IMR-90 (cell line): ENCODE measurements around the gene KCNH6. TPM values are rescaled to one million over a fixed set of nuclear protein-coding genes. Genes with fewer than 3 reads are reported as not detected.

Experiments
- ATAC-seq: fragments of 200-7000 bp; cut with Tn5 transposase; 2 replicates; pipeline ENCODE4 v1.9.1; 2020; ENCODE audit warnings: low read depth, mild to moderate bottlenecking, moderate library complexity
- BruUV-seq: library from RNA; stranded (reverse); fragments of 400-500 nt; replicated peaks from 2 replicates; lab custom pipeline; 2021; lab: Mats Ljungman, UMichigan
- CTCF ChIA-PET: fragments of 300-600 bp; formaldehyde crosslinking; extraction: SDS; loops from one replicate; lab custom pipeline; 2021; ENCODE audit warnings: antibody characterized with exemption; lab: Yijun Ruan, JAX
- POLR2A ChIA-PET: fragments of 300-600 bp; sonication (Branson Sonifier 250); formaldehyde crosslinking; loops from one replicate; lab custom pipeline; 2022; ENCODE audit warnings: antibody characterized with exemption; ENCODE audit not compliant: unreplicated experiment; lab: Charles Lee
- DNase-seq: peaks from one replicate; pipeline ENCODE4 v3.0.0; 2013
- H2AFZ ChIP-seq: replicated peaks from 2 replicates; pipeline ENCODE3; 2013; ENCODE audit warnings: low read length, mild to moderate bottlenecking; ENCODE audit not compliant: poor library complexity
- H2AK5ac ChIP-seq: 2 replicates; pipeline ENCODE4 v1.6.1; 2013; ENCODE audit warnings: low read depth, low read length, inconsistent platforms
- H2AK9ac ChIP-seq: replicated peaks from 2 replicates; pipeline ENCODE3; 2013; ENCODE audit warnings: mild to moderate bottlenecking, low read depth, low read length, moderate library complexity; ENCODE audit not compliant: poor library complexity
- H2BK120ac ChIP-seq: 2 replicates; pipeline ENCODE4 v1.6.1; 2013; ENCODE audit warnings: low read depth, low read length, inconsistent platforms
- H2BK15ac ChIP-seq: 3 replicates; pipeline ENCODE4 v1.6.1; 2013; ENCODE audit warnings: low read depth, low read length, inconsistent platforms
- H2BK20ac ChIP-seq: 2 replicates; pipeline ENCODE4 v1.6.1; 2013; ENCODE audit warnings: low read depth, mild to moderate bottlenecking, inconsistent platforms, low read length, moderate library complexity
- H2BK5ac ChIP-seq: 2 replicates; pipeline ENCODE4 v1.6.1; 2013; ENCODE audit warnings: mild to moderate bottlenecking, low read depth, low read length, inconsistent platforms; ENCODE audit not compliant: poor library complexity, severe bottlenecking
- H3K14ac ChIP-seq: replicated peaks from 2 replicates; pipeline ENCODE4 v1.6.1; 2013; ENCODE audit warnings: low read depth, low read length, inconsistent platforms
- H3K18ac ChIP-seq: 2 replicates; pipeline ENCODE4 v1.6.1; 2013; ENCODE audit warnings: low read depth, low read length, control low read depth
- H3K23ac ChIP-seq: 2 replicates; pipeline ENCODE4 v1.6.1; 2013; ENCODE audit warnings: low read depth, low read length, inconsistent platforms
- H3K27ac ChIP-seq: 2 replicates; pipeline ENCODE4 v1.5.1; 2013; ENCODE audit warnings: mild to moderate bottlenecking, control low read depth, low read length; ENCODE audit not compliant: insufficient read depth
- H3K27me3 ChIP-seq: 2 replicates; pipeline ENCODE4 v1.6.1; 2013; ENCODE audit warnings: low read length; ENCODE audit not compliant: control insufficient read depth, insufficient read depth
- H3K36me3 ChIP-seq: 2 replicates; pipeline ENCODE4 v1.6.1; 2013; ENCODE audit warnings: low read length, mixed read lengths; ENCODE audit not compliant: control insufficient read depth, insufficient read depth
- H3K4ac ChIP-seq: 2 replicates; pipeline ENCODE4 v1.6.1; 2013; ENCODE audit warnings: low read depth, low read length, inconsistent platforms
- H3K4me1 ChIP-seq: 2 replicates; pipeline ENCODE4 v1.6.1; 2013; ENCODE audit warnings: low read length, mixed read lengths; ENCODE audit not compliant: control insufficient read depth, insufficient read depth
- H3K4me2 ChIP-seq: 2 replicates; pipeline ENCODE4 v1.6.1; 2013; ENCODE audit warnings: low read depth, mild to moderate bottlenecking, control low read depth, low read length, moderate library complexity
- H3K4me3 ChIP-seq: 2 replicates; pipeline ENCODE4 v1.5.1; 2013; ENCODE audit warnings: low read depth, mild to moderate bottlenecking, control low read depth, low read length, moderate library complexity; ENCODE audit not compliant: insufficient read depth
- H3K56ac ChIP-seq: 2 replicates; pipeline ENCODE4 v1.6.1; 2013; ENCODE audit warnings: low read length, inconsistent platforms; ENCODE audit not compliant: insufficient read depth; ENCODE audit errors: extremely low read depth
- H3K79me1 ChIP-seq, 2 experiments: 2 replicates each; pipeline ENCODE4 v1.6.1; 2013; ENCODE audit warnings: low read length in 2 of 2, inconsistent platforms in 1 of 2, low read depth in 1 of 2
- H3K9ac ChIP-seq: 2 replicates; pipeline ENCODE4 v1.6.1; 2013; ENCODE audit warnings: low read depth, low read length, control low read depth
- H3K9me1 ChIP-seq: 2 replicates; pipeline ENCODE4 v1.6.1; 2013; ENCODE audit warnings: low read length, inconsistent platforms; ENCODE audit not compliant: insufficient read depth
- H3K9me3 ChIP-seq: 2 replicates; pipeline ENCODE4 v1.6.1; 2013; ENCODE audit warnings: low read length; ENCODE audit not compliant: control insufficient read depth, insufficient read depth
- H4K20me1 ChIP-seq: 2 replicates; pipeline ENCODE4 v1.6.1; 2013; ENCODE audit warnings: low read length, inconsistent platforms; ENCODE audit not compliant: insufficient read depth
- H4K5ac ChIP-seq: 2 replicates; pipeline ENCODE4 v1.6.1; 2013; ENCODE audit warnings: mild to moderate bottlenecking, low read depth, low read length, control low read depth
- H4K8ac ChIP-seq, 2 experiments: 2 replicates each; pipeline ENCODE4 v1.6.1; 2013; ENCODE audit warnings: low read depth in 2 of 2, low read length in 2 of 2, control low read depth in 1 of 2, inconsistent platforms in 1 of 2
- H4K91ac ChIP-seq: 2 replicates; pipeline ENCODE4 v1.6.1; 2013; ENCODE audit warnings: low read depth, low read length, inconsistent platforms; ENCODE audit not compliant: insufficient read depth
- CEBPB ChIP-seq: IDR thresholded peaks from 2 replicates; pipeline ENCODE4 v1.6.1; 2012; ENCODE audit warnings: low read depth, low read length, improper control_type of control experiment
- FOS ChIP-seq: fragments of 150-350 bp; IDR thresholded peaks from 2 replicates; pipeline ENCODE4 v1.6.1; 2016; ENCODE audit warnings: low read depth, low read length
- WGBS, 2 experiments: methylation state at CpG; one replicate each; pipeline versions ENCODE4 v1.1.5 to v1.1.7; 2013; ENCODE audit warnings: missing lambda C conversion rate in 2 of 2; ENCODE audit not compliant: insufficient read length in 1 of 2; ENCODE audit errors: extremely low coverage in 2 of 2; 5-methylcytosine and 5-hydroxymethylcytosine counted together
- dilution Hi-C: fragments of 300-500 bp; cut with HindIII; formaldehyde crosslinking; loops from one replicate; pipeline ENCODE4 v1.14.3; 2018; ENCODE audit warnings: low sequenced_read_pairs; ENCODE audit not compliant: unreplicated experiment
- in situ Hi-C: fragments of 300-500 bp; cut with MboI; formaldehyde crosslinking; loops from 3 replicates; pipeline ENCODE4 v1.14.3; 2019; ENCODE audit warnings: low sequenced_read_pairs, inconsistent platforms, mixed read lengths
- intact Hi-C: fragments of 100-400 bp; cut with micrococcal nuclease; formaldehyde crosslinking; loops from 2 replicates; pipeline ENCODE4 v1.10.0; 2022
- polyA plus RNA-seq, 3 experiments: library from polyadenylated mRNA; depleted of rRNA; stranded (reverse); fragments of >200 nt; gene quantifications; 2 replicates each; pipeline ENCODE4 v1.2.3, GENCODE V29; 2012; ENCODE audit warnings: low replicate concordance in 1 of 3
- total RNA-seq: library from RNA; depleted of rRNA; stranded (reverse); fragments of >200 nt; gene quantifications from 2 replicates; pipeline ENCODE4 v1.2.3, GENCODE V29; 2012
- TF ChIP-seq, protein P1 (sequence below): conservative IDR thresholded peaks from 2 replicates; pipeline ENCODE4 v1.5.1; 2012; ENCODE audit warnings: mild to moderate bottlenecking, low read depth, low read length, improper control_type of control experiment

The KCNH6 gene
- total and polyA plus RNA-seq, 2 of the 4 experiments (the other 2 are of a cell fraction), result 0.17 to 0.18 TPM

DNA sequence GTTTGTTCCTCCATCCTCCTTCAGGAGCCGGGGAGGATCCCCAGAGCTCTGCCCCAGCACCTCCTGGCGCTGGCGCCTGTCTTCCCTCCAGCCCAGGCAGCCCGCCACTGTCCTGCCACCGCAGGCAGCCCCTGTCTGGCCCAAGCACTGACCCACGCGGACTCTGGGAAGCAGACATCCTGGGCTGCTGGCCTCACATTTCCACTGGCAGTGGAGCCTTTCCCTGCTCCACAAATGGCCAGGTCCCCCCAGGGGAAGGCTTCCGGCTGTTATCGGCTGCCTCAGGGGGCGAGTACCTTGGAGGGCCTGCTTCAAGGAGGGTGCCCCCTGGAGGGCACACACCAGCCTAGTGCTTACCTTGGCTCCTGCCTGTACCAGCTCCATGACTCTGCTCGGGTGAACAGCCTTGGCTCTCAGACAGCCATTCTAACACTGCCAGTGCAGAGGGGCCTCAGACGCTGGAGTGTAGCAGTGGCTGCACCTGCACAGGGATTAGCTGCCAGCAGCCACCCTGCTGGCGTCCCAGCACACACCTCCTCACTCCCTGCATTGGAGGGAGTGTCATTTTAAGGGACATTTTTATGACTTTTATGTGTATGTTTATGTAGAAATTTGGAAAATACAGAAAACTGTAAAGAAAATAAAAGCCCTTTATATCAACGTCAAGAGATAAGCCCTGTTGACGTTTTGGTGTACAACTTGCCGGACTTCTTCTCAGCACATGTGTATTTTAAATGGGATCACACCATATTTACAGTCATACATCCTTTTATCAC, 25.3 kb upstream of the KCNH6 start:
- H3K18ac ChIP-seq, result peak overlapping the region; percentile 49
- H3K27me3 ChIP-seq, result no peaks in the 10 kb centered on the region
- peak; percentile 13 for DNase-seq
- H2AK5ac ChIP-seq, result peak overlapping the region; percentile 97
- no peaks in the 10 kb centered on the region for H3K9me3 ChIP-seq
- in situ Hi-C loops (no loop called here), intact Hi-C loops (no loop called here), dilution Hi-C loops (no loop called here)
- H4K5ac ChIP-seq, result peak overlapping the region; percentile 55; the same call in 1 of the 2 replicates
- H3K9ac ChIP-seq, result 0 out of 2 replicates have a peak overlapping the region, but pooled peaks have one; percentile 1
- H4K20me1 ChIP-seq, result no peaks in the 10 kb centered on the region
- H2BK20ac ChIP-seq, result peak overlapping the region; percentile 97
- H3K9me1 ChIP-seq, result peaks cover 24% of the 10 kb centered on the region
- CTCF ChIA-PET, result no interaction called here
- peak overlapping the region; percentile 91 for H4K91ac ChIP-seq
- ATAC-seq, result no peak; the same call in 1 of the 2 replicates
- peak overlapping the region; percentile 83; the same call in 1 of the 2 replicates for H3K23ac ChIP-seq
- H3K36me3 ChIP-seq, result no peaks in the 10 kb centered on the region
- H3K4me1 ChIP-seq, result peaks cover 27% of the 10 kb centered on the region
- peak overlapping the region; percentile 79 for H3K27ac ChIP-seq
- no peak for TF ChIP-seq FOS
- TF ChIP-seq CEBPB, result no peak
- TF ChIP-seq, protein P1, sequence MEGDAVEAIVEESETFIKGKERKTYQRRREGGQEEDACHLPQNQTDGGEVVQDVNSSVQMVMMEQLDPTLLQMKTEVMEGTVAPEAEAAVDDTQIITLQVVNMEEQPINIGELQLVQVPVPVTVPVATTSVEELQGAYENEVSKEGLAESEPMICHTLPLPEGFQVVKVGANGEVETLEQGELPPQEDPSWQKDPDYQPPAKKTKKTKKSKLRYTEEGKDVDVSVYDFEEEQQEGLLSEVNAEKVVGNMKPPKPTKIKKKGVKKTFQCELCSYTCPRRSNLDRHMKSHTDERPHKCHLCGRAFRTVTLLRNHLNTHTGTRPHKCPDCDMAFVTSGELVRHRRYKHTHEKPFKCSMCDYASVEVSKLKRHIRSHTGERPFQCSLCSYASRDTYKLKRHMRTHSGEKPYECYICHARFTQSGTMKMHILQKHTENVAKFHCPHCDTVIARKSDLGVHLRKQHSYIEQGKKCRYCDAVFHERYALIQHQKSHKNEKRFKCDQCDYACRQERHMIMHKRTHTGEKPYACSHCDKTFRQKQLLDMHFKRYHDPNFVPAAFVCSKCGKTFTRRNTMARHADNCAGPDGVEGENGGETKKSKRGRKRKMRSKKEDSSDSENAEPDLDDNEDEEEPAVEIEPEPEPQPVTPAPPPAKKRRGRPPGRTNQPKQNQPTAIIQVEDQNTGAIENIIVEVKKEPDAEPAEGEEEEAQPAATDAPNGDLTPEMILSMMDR, result peak; percentile 26
- peak overlapping the region; percentile 66 for H2AK9ac ChIP-seq
- H3K4me3 ChIP-seq, result no peak overlapping the region
- peak overlapping the region; percentile 80 for H3K14ac ChIP-seq
- no TSS peak for BruUV-seq
- H2BK15ac ChIP-seq, result peak overlapping the region; percentile 74
- 75% methylated on average over 10 of the region's 16 CpGs; no CpG with 5 or more reads in 1 of the 2 experiments for WGBS, 2 experiments
- H4K8ac ChIP-seq, result peak overlapping the region; percentile 39 to 98
- peak overlapping the region; percentile 98 for H2BK120ac ChIP-seq
- peaks cover 0 to 2% of the 10 kb centered on the region in 2 experiments; a peak in 1 of 4 replicates for H3K79me1 ChIP-seq
- H2AFZ ChIP-seq, result peak overlapping the region; percentile 50
- POLR2A ChIA-PET, result interaction anchor here (0.6 to 0.8 kb wide), 3 partner anchors 16 to 694 kb away, joined by 3 read pairs; no protein-coding TSS in a partner anchor
- H3K4me2 ChIP-seq, result no peak overlapping the region
- H3K4ac ChIP-seq, result peak overlapping the region; percentile 98
- peak overlapping the region; percentile 91 for H2BK5ac ChIP-seq
- peak overlapping the region; percentile 92 for H3K56ac ChIP-seq
